ENCODE data around the gene WSCD2.

Gene WSCD2

DNA sequence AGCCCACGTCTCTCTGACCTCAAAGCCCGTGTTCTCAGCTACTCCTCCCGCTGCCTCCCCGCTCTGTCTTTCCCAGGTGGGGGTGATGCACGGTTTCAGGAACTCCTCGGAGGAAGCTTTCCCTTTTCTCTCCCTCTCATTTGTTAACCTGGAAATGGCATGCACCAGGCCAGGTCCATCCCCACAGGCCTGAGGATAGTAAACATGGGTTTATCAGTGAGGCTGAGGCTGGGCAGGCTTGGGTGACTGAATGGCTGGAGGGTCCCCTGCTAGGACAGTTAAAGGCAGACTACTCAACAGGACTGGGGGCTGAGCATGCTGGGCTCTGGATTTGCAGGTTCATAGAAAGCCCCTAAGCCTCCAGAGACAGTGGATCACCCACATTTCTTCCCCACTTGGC, 7.6 kb downstream of the WSCD2 start:
- H3K9ac ChIP-seq (ENCODE audit: low read length): no peak overlapping the region
- H3K4me1 ChIP-seq (ENCODE audit: low read length): no peaks in the 10 kb centered on the region
- DNase-seq: no peak
- H3K79me2 ChIP-seq (ENCODE audit: low read length): no peaks in the 10 kb centered on the region
- TF ChIP-seq EZH2 (optimal IDR thresholded peaks at IDR 0.05; ENCODE audit: low read depth, low read length) (no peak), EZH2phosphoT487 (IDR thresholded peaks at IDR 0.05; ENCODE audit: low read length) (no peak)
- TF ChIP-seq, protein P1, sequence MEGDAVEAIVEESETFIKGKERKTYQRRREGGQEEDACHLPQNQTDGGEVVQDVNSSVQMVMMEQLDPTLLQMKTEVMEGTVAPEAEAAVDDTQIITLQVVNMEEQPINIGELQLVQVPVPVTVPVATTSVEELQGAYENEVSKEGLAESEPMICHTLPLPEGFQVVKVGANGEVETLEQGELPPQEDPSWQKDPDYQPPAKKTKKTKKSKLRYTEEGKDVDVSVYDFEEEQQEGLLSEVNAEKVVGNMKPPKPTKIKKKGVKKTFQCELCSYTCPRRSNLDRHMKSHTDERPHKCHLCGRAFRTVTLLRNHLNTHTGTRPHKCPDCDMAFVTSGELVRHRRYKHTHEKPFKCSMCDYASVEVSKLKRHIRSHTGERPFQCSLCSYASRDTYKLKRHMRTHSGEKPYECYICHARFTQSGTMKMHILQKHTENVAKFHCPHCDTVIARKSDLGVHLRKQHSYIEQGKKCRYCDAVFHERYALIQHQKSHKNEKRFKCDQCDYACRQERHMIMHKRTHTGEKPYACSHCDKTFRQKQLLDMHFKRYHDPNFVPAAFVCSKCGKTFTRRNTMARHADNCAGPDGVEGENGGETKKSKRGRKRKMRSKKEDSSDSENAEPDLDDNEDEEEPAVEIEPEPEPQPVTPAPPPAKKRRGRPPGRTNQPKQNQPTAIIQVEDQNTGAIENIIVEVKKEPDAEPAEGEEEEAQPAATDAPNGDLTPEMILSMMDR (IDR thresholded peaks at IDR 0.05; ENCODE audit: low read length): no peak
- no peak overlapping the region for H2AFZ ChIP-seq (ENCODE audit: low read length)
- no peaks in the 10 kb centered on the region for H3K27me3 ChIP-seq (replicated peaks; ENCODE audit: insufficient read depth, low read length)
- no peak overlapping the region for H3K27ac ChIP-seq (ENCODE audit: low read length)
- H3K9me3 ChIP-seq (replicated peaks; ENCODE audit: insufficient read depth, low read length): no peaks in the 10 kb centered on the region
- H3K4me3 ChIP-seq (ENCODE audit: low read length): no peak overlapping the region
- H3F3A ChIP-seq (ENCODE audit: insufficient read depth, low read length): no peaks in the 10 kb centered on the region
- H3K9me2 ChIP-seq (replicated peaks; ENCODE audit: insufficient read depth, low read length): no peaks in the 10 kb centered on the region
- H3K36me3 ChIP-seq (replicated peaks; ENCODE audit: insufficient read depth, low read length): no peaks in the 10 kb centered on the region
- H3K4me2 ChIP-seq (ENCODE audit: low read depth, low read length): no peak overlapping the region
- no peaks in the 10 kb centered on the region for H4K20me1 ChIP-seq (ENCODE audit: insufficient read depth, low read length)

- Histone ChIP-seq H3F3A (ENCODE audit: insufficient read depth, low read length) (no peaks in the 10 kb centered on the region), H3K9me3 (replicated peaks; ENCODE audit: insufficient read depth, low read length) (no peaks in the 10 kb centered on the region), H3K79me2 (ENCODE audit: low read length) (no peaks in the 10 kb centered on the region), H3K36me3 (replicated peaks; ENCODE audit: insufficient read depth, low read length) (no peaks in the 10 kb centered on the region), H3K4me1 (ENCODE audit: low read length) (no peaks in the 10 kb centered on the region), H3K4me2 (ENCODE audit: low read depth, low read length) (no peak overlapping the region), H3K27ac (ENCODE audit: low read length) (no peak overlapping the region), H3K9me2 (replicated peaks; ENCODE audit: insufficient read depth, low read length) (no peaks in the 10 kb centered on the region), H2AFZ (ENCODE audit: low read length) (no peak overlapping the region), H3K27me3 (replicated peaks; ENCODE audit: insufficient read depth, low read length) (no peaks in the 10 kb centered on the region), H3K4me3 (ENCODE audit: low read length) (no peak overlapping the region), H3K9ac (ENCODE audit: low read length) (no peak overlapping the region), H4K20me1 (ENCODE audit: insufficient read depth, low read length) (no peaks in the 10 kb centered on the region)
- DNase-seq: no peak
- TF ChIP-seq EZH2phosphoT487 (IDR thresholded peaks at IDR 0.05; ENCODE audit: low read length) (no peak), EZH2 (optimal IDR thresholded peaks at IDR 0.05; ENCODE audit: low read depth, low read length) (no peak)
- TF ChIP-seq, protein P1 (IDR thresholded peaks at IDR 0.05; ENCODE audit: low read length): no peak
Measured at GRCh38 chr12:108139454-108139853, 10.4 kb downstream of the WSCD2 start.

DNA sequence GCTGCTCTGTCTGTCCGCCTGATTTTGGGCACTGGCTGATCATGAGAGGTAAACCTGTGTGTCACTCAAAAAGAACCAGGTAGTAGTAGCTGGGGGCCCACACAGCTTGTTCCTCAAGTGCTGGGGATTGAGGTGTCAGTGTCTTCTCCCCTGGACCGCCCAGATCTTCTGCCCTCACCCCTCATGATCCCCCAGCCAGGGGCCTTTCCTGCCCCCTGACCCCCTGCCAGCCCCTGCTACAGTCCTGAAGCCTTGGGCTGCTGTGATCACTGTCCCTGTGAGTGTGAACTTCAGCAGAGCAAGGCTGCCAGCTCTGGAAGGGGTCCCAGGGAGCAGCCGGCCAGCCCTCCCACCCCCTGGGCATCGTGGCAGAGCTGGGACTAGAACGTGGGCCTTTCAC, 11.4 kb downstream of the WSCD2 start:
- H3K27ac ChIP-seq (ENCODE audit: low read length): no peak overlapping the region
- no peaks in the 10 kb centered on the region for H3K79me2 ChIP-seq (ENCODE audit: low read length)
- no peaks in the 10 kb centered on the region for H3K27me3 ChIP-seq (replicated peaks; ENCODE audit: insufficient read depth, low read length)
- no peak overlapping the region for H3K4me3 ChIP-seq (ENCODE audit: low read length)
- no peaks in the 10 kb centered on the region for H4K20me1 ChIP-seq (ENCODE audit: insufficient read depth, low read length)
- H3K9me3 ChIP-seq (replicated peaks; ENCODE audit: insufficient read depth, low read length): no peaks in the 10 kb centered on the region
- no peak overlapping the region for H2AFZ ChIP-seq (ENCODE audit: low read length)
- H3K4me2 ChIP-seq (ENCODE audit: low read depth, low read length): no peak overlapping the region
- H3K4me1 ChIP-seq (ENCODE audit: low read length): no peaks in the 10 kb centered on the region
- no peaks in the 10 kb centered on the region for H3K36me3 ChIP-seq (replicated peaks; ENCODE audit: insufficient read depth, low read length)
- H3K9ac ChIP-seq (ENCODE audit: low read length): no peak overlapping the region
- H3K9me2 ChIP-seq (replicated peaks; ENCODE audit: insufficient read depth, low read length): no peaks in the 10 kb centered on the region
- DNase-seq: no peak
- no peak for TF ChIP-seq EZH2 (optimal IDR thresholded peaks at IDR 0.05; ENCODE audit: low read depth, low read length)
- no peak for TF ChIP-seq EZH2phosphoT487 (IDR thresholded peaks at IDR 0.05; ENCODE audit: low read length)
- TF ChIP-seq, protein P1 (IDR thresholded peaks at IDR 0.05; ENCODE audit: low read length): no peak
- no peaks in the 10 kb centered on the region for H3F3A ChIP-seq (ENCODE audit: insufficient read depth, low read length)
